GM23338 (cell line): ENCODE data around the gene ISOC2. TPM values are rescaled to one million over a fixed set of nuclear protein-coding genes. Genes with fewer than 3 reads are reported as not detected.

Experiments
- ATAC-seq: fragments of 200-7000 bp; cut with Tn5 transposase; 3 replicates; pipeline ENCODE4 v1.9.1; 2020
- DNase-seq: peaks from one replicate; pipeline ENCODE4 v3.0.0-alpha.2; 2015; ENCODE audit warnings: low spot score
- H2AFZ ChIP-seq: fragments of 200-600 bp; sonication (generic); 2 replicates; pipeline ENCODE4 v1.8.0; 2016; ENCODE audit warnings: antibody characterized with exemption, mild to moderate bottlenecking, moderate library complexity
- H3F3A ChIP-seq: fragments of 200-600 bp; sonication (generic); replicated peaks from 2 replicates; pipeline ENCODE4 v1.8.0; 2017; ENCODE audit warnings: antibody characterized with exemption, mixed run types, low read depth
- H3K27ac ChIP-seq: fragments of 200-600 bp; sonication (generic); 2 replicates; pipeline ENCODE4 v1.6.1; 2016; ENCODE audit warnings: low read depth
- H3K27me3 ChIP-seq: fragments of 200-600 bp; sonication (generic); 2 replicates; pipeline ENCODE4 v1.8.0; 2016; ENCODE audit warnings: mild to moderate bottlenecking, mixed run types, moderate library complexity; ENCODE audit not compliant: insufficient read depth
- H3K36me3 ChIP-seq: fragments of 200-600 bp; sonication (generic); 2 replicates; pipeline ENCODE4 v1.8.0; 2016; ENCODE audit warnings: mild to moderate bottlenecking; ENCODE audit not compliant: insufficient read depth
- H3K4me1 ChIP-seq: fragments of 200-600 bp; sonication (generic); 2 replicates; pipeline ENCODE4 v1.8.0; 2016; ENCODE audit warnings: mild to moderate bottlenecking, moderate library complexity; ENCODE audit not compliant: insufficient read depth
- H3K4me2 ChIP-seq: fragments of 200-600 bp; sonication (generic); 2 replicates; pipeline ENCODE4 v1.7.1; 2017; ENCODE audit warnings: mixed run types
- H3K4me3 ChIP-seq: fragments of 200-600 bp; sonication (generic); 2 replicates; pipeline ENCODE4 v1.6.1; 2016; ENCODE audit warnings: mixed run types
- H3K79me2 ChIP-seq: fragments of 200-600 bp; sonication (generic); replicated peaks from 2 replicates; pipeline ENCODE4 v1.8.0; 2017; ENCODE audit warnings: mild to moderate bottlenecking; ENCODE audit not compliant: insufficient read depth
- H3K9me2 ChIP-seq: fragments of 200-600 bp; sonication (generic); 2 replicates; pipeline ENCODE4 v1.8.0; 2017; ENCODE audit not compliant: insufficient read depth
- H4K20me1 ChIP-seq: fragments of 200-600 bp; sonication (generic); replicated peaks from 2 replicates; pipeline ENCODE4 v1.8.0; 2017; ENCODE audit warnings: mild to moderate bottlenecking; ENCODE audit not compliant: insufficient read depth
- H3K27ac Mint-ChIP-seq: 2 replicates; pipeline ENCODE4 v1.8.0; 2020; ENCODE audit warnings: inconsistent platforms, mild to moderate bottlenecking, moderate library complexity, mixed read lengths
- H3K27me3 Mint-ChIP-seq: 3 replicates; pipeline ENCODE4 v1.8.0; 2022; ENCODE audit warnings: low read depth, mild to moderate bottlenecking, moderate library complexity, mixed read lengths, inconsistent platforms; ENCODE audit not compliant: insufficient read depth, poor library complexity
- H3K36me3 Mint-ChIP-seq: 3 replicates; pipeline ENCODE4 v1.8.0; 2021; ENCODE audit warnings: low read depth, mild to moderate bottlenecking, inconsistent platforms, moderate library complexity, mixed read lengths
- H3K4me1 Mint-ChIP-seq: 3 replicates; pipeline ENCODE4 v1.8.0; 2020; ENCODE audit warnings: mild to moderate bottlenecking, inconsistent platforms, mixed read lengths
- H3K4me3 Mint-ChIP-seq: 3 replicates; pipeline ENCODE4 v1.8.0; 2021; ENCODE audit warnings: moderate library complexity, mild to moderate bottlenecking, inconsistent platforms, mixed read lengths
- H3K9me3 Mint-ChIP-seq: 3 replicates; pipeline ENCODE4 v1.8.0; 2020; ENCODE audit warnings: moderate library complexity, mild to moderate bottlenecking, inconsistent platforms, mixed read lengths
- CREB1 ChIP-seq: fragments of 250-450 bp; sonication (Bioruptor Pico); IDR thresholded peaks from 2 replicates; pipeline ENCODE4 v1.5.0; 2020; ENCODE audit warnings: low read depth, mild to moderate bottlenecking, moderate library complexity
- EZH2 ChIP-seq: fragments of 200-600 bp; sonication (generic); IDR thresholded peaks from one replicate; pipeline ENCODE4 v1.8.0; 2017; ENCODE audit warnings: antibody characterized with exemption, mild to moderate bottlenecking, low read depth; ENCODE audit not compliant: unreplicated experiment
- EZH2phosphoT487 ChIP-seq: fragments of 200-600 bp; sonication (generic); IDR thresholded peaks from one replicate; pipeline ENCODE4 v1.8.1; 2018; ENCODE audit warnings: antibody characterized with exemption; ENCODE audit not compliant: unreplicated experiment
- JUNB ChIP-seq: IDR thresholded peaks from one replicate; pipeline ENCODE4 v1.6.1; 2016; ENCODE audit warnings: antibody characterized with exemption; ENCODE audit not compliant: unreplicated experiment
- NANOG ChIP-seq: IDR thresholded peaks from 2 replicates; pipeline ENCODE4 v1.6.1; 2016; ENCODE audit warnings: antibody characterized with exemption, borderline replicate concordance
- POLR2AphosphoS5 ChIP-seq: IDR thresholded peaks from 2 replicates; pipeline ENCODE4 v1.6.1; 2016; ENCODE audit warnings: antibody characterized with exemption, low read depth
- REST ChIP-seq: IDR thresholded peaks from one replicate; pipeline ENCODE4 v1.6.1; 2018; ENCODE audit warnings: antibody characterized with exemption; ENCODE audit not compliant: unreplicated experiment
- ZNF462 ChIP-seq: fragments of 250-450 bp; sonication (Bioruptor Pico); IDR thresholded peaks from 2 replicates; pipeline ENCODE4 v1.5.0; 2020; ENCODE audit warnings: mild to moderate bottlenecking, moderate library complexity
- polyA plus RNA-seq: library from polyadenylated mRNA; unstranded; fragments of >200 nt; fragmentation: Nextera tagmentation; extraction: Ambion mirVana; gene quantifications from 2 replicates; pipeline ENCODE4 v1.2.1, GENCODE V29; 2016
- total RNA-seq: library from RNA; depleted of rRNA; stranded (reverse); fragments of >200 nt; shearing (Covaris generic); gene quantifications from 2 replicates; pipeline ENCODE4 v1.2.3, GENCODE V29; 2014

Gene ISOC2
- total and polyA plus RNA-seq, 2 experiments from 2014 or later = 62.6 to 85.2 TPM

GRCh38 chr19:55488986-55489710 is 27.7 kb upstream of the ISOC2 start:
- peak; percentile 4 for ATAC-seq
- H3K27me3 Mint-ChIP-seq = peaks cover 14% of the 10 kb centered on the region
- Histone ChIP-seq H3K27me3 (no peaks in the 10 kb centered on the region), H4K20me1 (no peaks in the 10 kb centered on the region), H2AFZ (no peak overlapping the region), H3K4me1 (peaks cover 16% of the 10 kb centered on the region; the same call in 1 of the 2 replicates), H3K36me3 (no peaks in the 10 kb centered on the region), H3F3A (peaks cover 15% of the 10 kb centered on the region), H3K9me2 (no peaks in the 10 kb centered on the region), H3K4me3 (no peak overlapping the region), H3K27ac (no peak overlapping the region), H3K4me2 (peak overlapping the region; percentile 80), H3K79me2 (no peaks in the 10 kb centered on the region)
- no peak for DNase-seq
- no peaks in the 10 kb centered on the region; the same call in 2 of the 3 replicates for H3K36me3 Mint-ChIP-seq
- peaks cover 24% of the 10 kb centered on the region for H3K4me1 Mint-ChIP-seq
- H3K4me3 Mint-ChIP-seq = no peak overlapping the region
- no peaks in the 10 kb centered on the region; the same call in 2 of the 3 replicates for H3K9me3 Mint-ChIP-seq
- TF ChIP-seq JUNB = no peak
- TF ChIP-seq REST = no peak
- TF ChIP-seq EZH2phosphoT487 = no peak
- TF ChIP-seq NANOG = no peak
- no peak overlapping the region for H3K27ac Mint-ChIP-seq

- Histone ChIP-seq H4K20me1 (no peaks in the 10 kb centered on the region), H3K9me2 (no peaks in the 10 kb centered on the region), H3K27ac (0 out of 2 replicates have a peak within 1 kb of the TSS, but pooled peaks have one; percentile 66), H3K4me1 (peaks cover 22% of the 10 kb centered on the region; the same call in 1 of the 2 replicates), H3K4me2 (peak within 1 kb of the TSS; percentile 80), H3K4me3 (peak within 1 kb of the TSS; percentile 55), H3F3A (peaks cover 15% of the 10 kb centered on the region), H3K36me3 (no peaks in the 10 kb centered on the region), H2AFZ (no peak within 1 kb of the TSS), H3K79me2 (no peaks in the 10 kb centered on the region), H3K27me3 (no peaks in the 10 kb centered on the region)
- Mint-ChIP-seq H3K27ac (no peak within 1 kb of the TSS), H3K36me3 (no peaks in the 10 kb centered on the region; the same call in 2 of the 3 replicates), H3K27me3 (peaks cover 14% of the 10 kb centered on the region), H3K4me3 (peak within 1 kb of the TSS; percentile 59), H3K9me3 (no peaks in the 10 kb centered on the region; the same call in 2 of the 3 replicates), H3K4me1 (peaks cover 24% of the 10 kb centered on the region)
- peak; percentile 60 for DNase-seq
- peak; percentile 3; the same call in 2 of the 3 replicates for ATAC-seq
- no peak for TF ChIP-seq CREB1 (CRISPR knock-in tag)
- TF ChIP-seq NANOG = no peak
- no peak for TF ChIP-seq EZH2
- no peak for TF ChIP-seq POLR2AphosphoS5
- TF ChIP-seq JUNB = no peak
- TF ChIP-seq ZNF462 (CRISPR knock-in tag) = no peak
These were observed 26.7 kb upstream of the ISOC2 start, which contains the start of gene SSC5D for GRCh38 chr19:55487924-55488687. Gene SSC5D, plus strand, starts transcription at chr19:55488436. Its CDS starts 154 bp downstream, at chr19:55488590.
